ENCODE results near the gene HOXC4.

HOXC4 gene

DNA sequence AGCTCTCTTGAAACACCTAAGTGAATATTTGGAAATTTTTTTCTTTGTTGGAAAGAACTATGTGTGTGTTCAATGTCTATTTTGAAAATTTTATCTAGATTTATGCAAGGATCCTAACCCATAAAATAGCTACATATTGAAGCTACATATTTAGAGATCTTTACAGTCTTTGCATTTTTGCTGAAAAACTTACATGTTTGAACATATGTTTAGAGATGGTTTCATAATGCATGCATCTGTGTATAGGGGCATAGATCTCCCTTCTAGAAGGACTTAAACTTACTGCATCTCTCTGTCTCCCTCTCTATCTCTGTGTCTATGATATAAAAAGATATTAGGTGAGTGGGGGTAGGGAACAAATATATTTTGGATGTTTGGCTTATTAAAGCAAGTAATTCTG lies 8.2 kb upstream of the HOXC4 start:
- Mint-ChIP-seq H3K27ac (peak overlapping the region in 2 of 3 experiments; percentile 85 to 90), H3K27me3 (ENCODE audit: low read depth) (peaks cover 39% of the 10 kb centered on the region), H3K4me3 (peak overlapping the region; percentile 51 to 79 (median 56)), H3K4me1 (peaks cover 85% of the 10 kb centered on the region), H3K36me3 (ENCODE audit: low read depth) (peaks cover 19% of the 10 kb centered on the region), H3K9me3 (no peaks in the 10 kb centered on the region)
- TF ChIP-seq, protein P1, sequence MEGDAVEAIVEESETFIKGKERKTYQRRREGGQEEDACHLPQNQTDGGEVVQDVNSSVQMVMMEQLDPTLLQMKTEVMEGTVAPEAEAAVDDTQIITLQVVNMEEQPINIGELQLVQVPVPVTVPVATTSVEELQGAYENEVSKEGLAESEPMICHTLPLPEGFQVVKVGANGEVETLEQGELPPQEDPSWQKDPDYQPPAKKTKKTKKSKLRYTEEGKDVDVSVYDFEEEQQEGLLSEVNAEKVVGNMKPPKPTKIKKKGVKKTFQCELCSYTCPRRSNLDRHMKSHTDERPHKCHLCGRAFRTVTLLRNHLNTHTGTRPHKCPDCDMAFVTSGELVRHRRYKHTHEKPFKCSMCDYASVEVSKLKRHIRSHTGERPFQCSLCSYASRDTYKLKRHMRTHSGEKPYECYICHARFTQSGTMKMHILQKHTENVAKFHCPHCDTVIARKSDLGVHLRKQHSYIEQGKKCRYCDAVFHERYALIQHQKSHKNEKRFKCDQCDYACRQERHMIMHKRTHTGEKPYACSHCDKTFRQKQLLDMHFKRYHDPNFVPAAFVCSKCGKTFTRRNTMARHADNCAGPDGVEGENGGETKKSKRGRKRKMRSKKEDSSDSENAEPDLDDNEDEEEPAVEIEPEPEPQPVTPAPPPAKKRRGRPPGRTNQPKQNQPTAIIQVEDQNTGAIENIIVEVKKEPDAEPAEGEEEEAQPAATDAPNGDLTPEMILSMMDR (IDR thresholded peaks at IDR 0.05; ENCODE audit: unreplicated experiment in 3 of 3), result no peak

DNA sequence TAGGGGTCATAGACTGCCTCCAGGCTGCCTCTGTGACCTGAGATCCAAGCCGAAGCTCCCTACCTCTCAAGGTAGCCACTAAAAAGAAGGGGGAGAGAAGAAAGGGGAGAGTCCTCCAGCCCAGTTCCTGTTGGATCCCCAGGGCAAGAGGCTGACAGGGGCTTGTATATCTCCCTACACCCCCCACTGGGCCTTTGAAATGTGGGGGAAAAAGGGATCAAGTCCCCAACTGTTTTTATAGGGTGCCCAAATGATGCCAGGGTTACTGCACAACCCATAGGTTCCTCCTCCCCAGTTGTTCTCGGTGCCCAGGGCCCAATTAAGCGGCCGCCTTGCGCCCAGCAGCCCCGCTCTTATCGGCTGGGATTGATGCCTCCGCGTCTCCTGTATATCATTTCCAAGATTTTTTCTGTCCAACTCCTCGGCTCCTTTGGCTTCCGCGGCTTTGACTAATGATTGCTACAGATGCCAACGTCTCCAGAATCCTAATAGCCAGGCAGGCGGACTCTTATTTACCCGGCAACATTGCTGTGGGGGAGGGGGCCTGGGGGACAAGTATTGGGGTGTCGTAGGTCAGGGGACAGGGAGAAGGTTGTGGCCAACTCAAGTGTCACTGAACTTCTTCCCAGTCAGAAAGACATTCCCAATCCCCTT lies 7.6 kb upstream of the HOXC4 start:
- peaks cover 19% of the 10 kb centered on the region for H3K36me3 Mint-ChIP-seq (ENCODE audit: low read depth)
- H3K4me3 Mint-ChIP-seq, result peak overlapping the region; percentile 79 to 84 (median 79)
- TF ChIP-seq, protein P1 (IDR thresholded peaks at IDR 0.05; ENCODE audit: unreplicated experiment in 3 of 3), result no peak
- peaks cover 43% of the 10 kb centered on the region for H3K27me3 Mint-ChIP-seq (ENCODE audit: low read depth)
- H3K27ac Mint-ChIP-seq, result peak overlapping the region; percentile 68 to 90 (median 85)
- H3K4me1 Mint-ChIP-seq, result peaks cover 87% of the 10 kb centered on the region
- H3K9me3 Mint-ChIP-seq, result no peaks in the 10 kb centered on the region

DNA sequence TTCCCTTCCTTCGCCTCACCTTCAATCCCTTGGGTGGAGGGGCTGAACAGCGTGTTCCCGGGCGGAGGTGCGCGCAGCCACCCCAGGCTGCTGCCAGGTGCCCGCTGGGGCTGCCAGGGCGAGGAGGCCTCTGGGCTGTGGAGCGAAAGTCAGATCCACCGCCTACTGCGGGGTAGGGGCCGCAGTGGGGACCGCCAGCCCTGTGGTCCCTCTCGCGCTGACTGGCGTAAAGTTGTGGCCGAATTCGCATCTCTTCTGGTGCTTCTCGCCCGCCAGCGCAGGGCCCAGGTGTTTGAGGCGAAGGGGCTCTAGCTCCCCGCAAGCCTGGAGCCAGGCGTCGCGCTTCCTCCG lies 6.9 kb upstream of the HOXC4 start:
- peaks cover 47% of the 10 kb centered on the region for H3K27me3 Mint-ChIP-seq (ENCODE audit: low read depth)
- TF ChIP-seq, protein P1 (IDR thresholded peaks at IDR 0.05; ENCODE audit: unreplicated experiment in 3 of 3), result no peak
- H3K27ac Mint-ChIP-seq, result peak overlapping the region; percentile 55 to 93 (median 90)

DNA sequence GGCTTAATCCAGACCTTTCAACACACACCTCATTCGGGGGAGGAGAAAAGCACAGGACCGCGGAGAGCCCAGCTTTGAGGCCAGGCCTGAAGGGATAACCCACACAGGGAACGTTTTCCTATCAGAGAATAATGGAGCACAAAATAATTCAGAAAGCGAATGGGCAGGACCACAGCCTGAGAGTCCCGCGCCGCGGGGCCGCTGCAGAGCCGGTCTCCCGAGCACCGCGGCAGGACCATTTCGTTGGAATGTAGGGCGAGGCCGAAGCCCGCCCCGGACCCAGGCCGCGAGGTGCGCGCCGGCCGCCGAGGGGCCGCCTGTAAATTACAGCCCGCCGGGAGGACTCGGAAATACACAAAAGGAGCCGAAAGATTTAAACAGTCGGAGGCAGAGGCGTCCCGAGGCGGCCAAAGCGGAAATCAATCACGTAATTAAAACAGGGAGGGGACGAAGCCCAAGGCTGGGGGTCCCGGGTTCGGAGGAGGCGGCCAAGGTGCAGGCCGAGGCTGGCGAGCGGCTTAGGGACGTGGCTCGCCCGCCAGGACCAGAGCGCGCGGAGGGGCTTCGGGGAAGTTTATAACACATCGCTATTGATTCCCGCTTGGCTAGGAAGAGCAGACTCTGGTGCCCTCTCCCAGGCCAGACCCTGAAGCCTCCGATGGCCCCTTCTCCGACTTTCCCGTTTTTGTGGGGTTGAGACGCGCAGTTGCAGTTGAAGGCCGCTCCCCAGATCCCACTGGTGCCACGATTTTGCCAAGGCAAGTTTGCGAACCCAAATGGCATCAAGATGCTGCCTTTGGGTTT lies 6.3 kb upstream of the HOXC4 start:
- TF ChIP-seq, protein P1 (IDR thresholded peaks at IDR 0.05; ENCODE audit: unreplicated experiment in 3 of 3), result no peak
- Mint-ChIP-seq H3K27me3 (ENCODE audit: low read depth) (peaks cover 47% of the 10 kb centered on the region), H3K4me3 (peak overlapping the region; percentile 73 to 79 (median 74)), H3K9me3 (no peaks in the 10 kb centered on the region), H3K36me3 (ENCODE audit: low read depth) (peaks cover 19% of the 10 kb centered on the region), H3K4me1 (peaks cover 92% of the 10 kb centered on the region), H3K27ac (peak overlapping the region; percentile 55 to 93 (median 90))

More for the DNA sequence above, 6.9 kb upstream of the HOXC4 start:
- Mint-ChIP-seq H3K9me3 (no peaks in the 10 kb centered on the region), H3K36me3 (ENCODE audit: low read depth) (peaks cover 19% of the 10 kb centered on the region), H3K4me3 (peak overlapping the region; percentile 79 to 84 (median 79)), H3K4me1 (peaks cover 90% of the 10 kb centered on the region)

DNA sequence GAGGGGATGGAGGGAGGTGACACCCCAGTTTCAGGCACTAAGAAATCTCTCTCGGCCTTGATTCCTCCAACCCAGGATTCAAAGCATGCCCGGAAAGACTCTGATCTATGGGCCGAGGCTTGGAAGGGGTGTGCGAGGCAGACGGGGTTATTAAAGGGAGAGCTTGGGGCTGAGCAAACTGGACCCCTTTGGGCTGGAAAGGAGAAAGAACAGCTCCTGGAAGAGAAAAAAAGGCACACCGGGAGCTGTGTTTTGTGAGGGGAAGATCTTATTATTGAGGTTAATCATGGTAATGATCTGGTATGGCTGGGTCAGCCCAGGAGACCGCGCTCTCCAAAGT lies 5.7 kb upstream of the HOXC4 start:
- peaks cover 47% of the 10 kb centered on the region for H3K27me3 Mint-ChIP-seq (ENCODE audit: low read depth)
- H3K4me1 Mint-ChIP-seq, result peaks cover 92% of the 10 kb centered on the region
- peaks cover 19% of the 10 kb centered on the region for H3K36me3 Mint-ChIP-seq (ENCODE audit: low read depth)
- TF ChIP-seq, protein P1 (IDR thresholded peaks at IDR 0.05; ENCODE audit: unreplicated experiment in 3 of 3), result no peak
- H3K27ac Mint-ChIP-seq, result peak overlapping the region; percentile 9 to 93 (median 90)
- peak overlapping the region; percentile 73 to 79 (median 74) for H3K4me3 Mint-ChIP-seq
- H3K9me3 Mint-ChIP-seq, result no peaks in the 10 kb centered on the region
